ENCODE measurements around the gene UNC79. TPM values are rescaled to one million over a fixed set of nuclear protein-coding genes. Genes with fewer than 3 reads are reported as not detected.

Gene UNC79
- total RNA-seq, 4 donors from 2014 or later, result not detected

DNA sequence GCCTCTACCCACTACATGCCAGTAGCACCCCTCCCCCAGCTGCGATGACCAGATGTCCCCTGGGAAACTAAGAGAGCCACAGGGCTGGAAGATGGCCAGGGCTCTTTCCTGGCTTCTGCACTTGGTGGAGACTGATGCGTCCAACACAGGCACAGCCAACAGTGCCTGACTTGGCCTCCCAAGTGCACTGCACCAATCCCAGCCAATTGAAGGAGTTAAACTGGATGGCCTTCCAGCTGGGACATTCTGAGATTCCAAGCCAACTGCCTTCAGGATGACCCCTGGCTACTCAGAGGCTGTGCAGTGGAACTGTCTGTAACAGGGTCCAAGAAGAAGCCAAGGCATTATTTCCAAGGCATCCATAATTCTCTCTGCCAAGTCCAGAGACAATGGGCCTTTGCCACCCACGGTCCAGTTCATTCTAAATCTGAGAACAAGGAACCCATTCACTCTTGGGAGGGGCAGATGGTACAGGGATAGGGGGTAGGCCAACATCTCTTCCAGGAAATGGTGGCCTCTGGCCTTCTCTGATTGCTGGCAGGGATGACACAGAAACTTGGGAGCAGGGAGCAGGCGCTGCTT is 322.3 kb downstream of the UNC79 start:
- no peak for TF ChIP-seq POLR2A (IDR thresholded peaks at IDR 0.05)
- TF ChIP-seq, protein P1, sequence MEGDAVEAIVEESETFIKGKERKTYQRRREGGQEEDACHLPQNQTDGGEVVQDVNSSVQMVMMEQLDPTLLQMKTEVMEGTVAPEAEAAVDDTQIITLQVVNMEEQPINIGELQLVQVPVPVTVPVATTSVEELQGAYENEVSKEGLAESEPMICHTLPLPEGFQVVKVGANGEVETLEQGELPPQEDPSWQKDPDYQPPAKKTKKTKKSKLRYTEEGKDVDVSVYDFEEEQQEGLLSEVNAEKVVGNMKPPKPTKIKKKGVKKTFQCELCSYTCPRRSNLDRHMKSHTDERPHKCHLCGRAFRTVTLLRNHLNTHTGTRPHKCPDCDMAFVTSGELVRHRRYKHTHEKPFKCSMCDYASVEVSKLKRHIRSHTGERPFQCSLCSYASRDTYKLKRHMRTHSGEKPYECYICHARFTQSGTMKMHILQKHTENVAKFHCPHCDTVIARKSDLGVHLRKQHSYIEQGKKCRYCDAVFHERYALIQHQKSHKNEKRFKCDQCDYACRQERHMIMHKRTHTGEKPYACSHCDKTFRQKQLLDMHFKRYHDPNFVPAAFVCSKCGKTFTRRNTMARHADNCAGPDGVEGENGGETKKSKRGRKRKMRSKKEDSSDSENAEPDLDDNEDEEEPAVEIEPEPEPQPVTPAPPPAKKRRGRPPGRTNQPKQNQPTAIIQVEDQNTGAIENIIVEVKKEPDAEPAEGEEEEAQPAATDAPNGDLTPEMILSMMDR (IDR thresholded peaks at IDR 0.05), result no peak
- no peaks in the 10 kb centered on the region for H3K27me3 ChIP-seq
- H3K4me3 ChIP-seq, result no peak overlapping the region
- peaks cover 0 to 11% (median 0%) of the 10 kb centered on the region in 4 donors for H3K4me1 ChIP-seq
- no peaks in the 10 kb centered on the region for H3K36me3 ChIP-seq
- no peaks in the 10 kb centered on the region for H3K9me3 ChIP-seq
- DNase-seq, result peak in 1 of 3 donors; percentile 25
- no peak overlapping the region for H3K27ac ChIP-seq

DNA sequence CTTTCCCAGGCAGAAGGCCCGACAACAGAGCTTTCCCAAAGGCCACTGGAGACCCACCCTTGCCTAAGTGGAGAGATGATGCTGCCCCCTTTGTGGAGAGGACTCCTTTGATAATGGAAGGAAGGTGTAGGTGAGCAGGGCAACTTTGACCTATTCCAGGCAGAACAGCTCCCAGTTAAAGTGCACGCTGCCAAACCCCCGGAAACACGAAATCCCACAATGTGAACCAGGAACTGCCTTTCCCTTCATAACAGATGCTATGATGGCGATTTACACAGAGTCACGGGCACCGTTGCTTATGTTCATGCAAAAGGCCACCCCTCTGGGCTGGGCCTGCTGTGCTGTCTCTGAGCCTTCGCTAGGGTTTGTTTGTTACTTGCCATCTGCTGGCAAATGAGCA is 322.9 kb downstream of the UNC79 start:
- no peaks in the 10 kb centered on the region for H3K27me3 ChIP-seq
- H3K36me3 ChIP-seq, result no peaks in the 10 kb centered on the region
- peaks cover 0 to 11% (median 0%) of the 10 kb centered on the region in 4 donors for H3K4me1 ChIP-seq
- DNase-seq, result no peak
- no peaks in the 10 kb centered on the region for H3K9me3 ChIP-seq
- H3K27ac ChIP-seq, result no peak overlapping the region
- no peak overlapping the region for H3K4me3 ChIP-seq
- no peak for TF ChIP-seq POLR2A (IDR thresholded peaks at IDR 0.05)
- TF ChIP-seq, protein P1 (IDR thresholded peaks at IDR 0.05), result no peak

DNA sequence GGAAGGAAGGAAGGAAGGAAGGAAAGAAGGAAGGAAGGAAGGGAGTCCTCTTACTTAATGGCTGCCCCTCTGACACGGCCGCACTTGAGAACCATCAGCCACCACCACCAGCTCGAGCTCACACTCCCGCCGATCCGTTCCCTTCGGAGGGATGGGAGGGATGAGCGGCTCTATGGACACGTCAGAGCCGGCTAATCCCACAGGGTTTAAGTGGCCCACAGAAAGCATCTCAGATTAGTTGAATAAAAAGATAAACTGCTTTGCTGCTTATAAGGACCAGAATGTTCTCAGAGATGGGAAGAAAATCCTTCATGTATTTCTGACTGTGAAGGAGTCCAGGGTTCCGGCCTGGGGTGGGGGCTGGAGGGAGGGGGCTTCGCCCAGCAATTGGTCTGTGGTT is 326.5 kb downstream of the UNC79 start:
- no peak for DNase-seq
- TF ChIP-seq POLR2A (IDR thresholded peaks at IDR 0.05), result no peak
- TF ChIP-seq, protein P1 (IDR thresholded peaks at IDR 0.05), result no peak
- Histone ChIP-seq H3K27me3 (no peaks in the 10 kb centered on the region), H3K27ac (peak overlapping the region in 1 of 4 donors; percentile 50), H3K4me3 (no peak overlapping the region), H3K36me3 (no peaks in the 10 kb centered on the region), H3K9me3 (no peaks in the 10 kb centered on the region), H3K4me1 (peaks cover 0 to 18% (median 0%) of the 10 kb centered on the region in 4 donors)

Small RNAs within 50 kb of the gene (small RNA-seq; reads per million reads assigned to genes)
- gene RF00019 (0 reads per million in 2 donors), gene RF02271 (0 reads per million in 2 donors), gene RNU6-1258P (0 reads per million in 2 donors)

Other genes starting within 250 kb of the UNC79 start
- gene MOAP1, start 246.0 kb upstream of the UNC79 start, total RNA-seq, result 10 to 100 TPM; 12.4 to 18.9 (median 16.5) TPM
- 1 to 10 TPM; 6.0 to 9.9 (median 8.3) TPM for gene LYSET, start 245.6 kb upstream of the UNC79 start, total RNA-seq
- gene GON7, start 223.9 kb upstream of the UNC79 start, total RNA-seq, result 10 to 100 TPM in 2 of 4 donors, 1 to 10 TPM in 2; 7.3 to 16.8 (median 10.8) TPM
- gene UBR7, start 223.7 kb upstream of the UNC79 start, total RNA-seq, result 10 to 100 TPM; 13.7 to 20.2 (median 15.8) TPM
- 10 to 100 TPM; 28.1 to 38.1 (median 32.2) TPM for gene BTBD7, start 97.9 kb upstream of the UNC79 start, total RNA-seq
- not detected for gene COX8C, start 83.8 kb upstream of the UNC79 start, total RNA-seq

All from Peyer's patch (tissue), 4 donors.